Neuron (in vitro differentiated cells): Measurements from ENCODE around the gene HOXA10.

Experiments
- H2AFZ ChIP-seq: one replicate; pipeline ENCODE4 v1.6.1; 2013; ENCODE audit warnings: low read depth, mild to moderate bottlenecking, inconsistent platforms, low read length, moderate library complexity
- H3K27me3 ChIP-seq: one replicate; pipeline ENCODE4 v1.6.1; 2013; ENCODE audit warnings: low read length; ENCODE audit not compliant: insufficient read depth
- H3K36me3 ChIP-seq: one replicate; pipeline ENCODE4 v1.6.1; 2013; ENCODE audit warnings: low read length; ENCODE audit not compliant: insufficient read depth
- H3K4me1 ChIP-seq: one replicate; pipeline ENCODE4 v1.6.1; 2013; ENCODE audit warnings: low read length; ENCODE audit not compliant: insufficient read depth
- H3K4me3 ChIP-seq: 2 replicates; pipeline ENCODE4 v1.5.1; 2013; ENCODE audit warnings: mild to moderate bottlenecking, low read length, moderate library complexity
- H3K9me3 ChIP-seq: one replicate; pipeline ENCODE4 v1.6.1; 2013; ENCODE audit warnings: low read length

HOXA10 gene

GRCh38 chr7:27145165-27145913 is 28.8 kb downstream of the HOXA10 start:
- H3K27me3 ChIP-seq: peaks cover 99% of the 10 kb centered on the region
- H3K36me3 ChIP-seq: no peaks in the 10 kb centered on the region
- no peak overlapping the region for H3K4me3 ChIP-seq
- peaks cover 11% of the 10 kb centered on the region for H3K4me1 ChIP-seq
- H2AFZ ChIP-seq: no peak overlapping the region
- peaks cover 6% of the 10 kb centered on the region for H3K9me3 ChIP-seq

GRCh38 chr7:27144781-27145164 is 29.3 kb downstream of the HOXA10 start:
- Histone ChIP-seq H2AFZ (no peak overlapping the region), H3K4me3 (no peak overlapping the region), H3K9me3 (peaks cover 6% of the 10 kb centered on the region), H3K36me3 (no peaks in the 10 kb centered on the region), H3K27me3 (peaks cover 99% of the 10 kb centered on the region), H3K4me1 (peaks cover 12% of the 10 kb centered on the region)

- H3K9me3 ChIP-seq: peaks cover 6% of the 10 kb centered on the region
- peaks cover 13% of the 10 kb centered on the region for H3K4me1 ChIP-seq
- H3K36me3 ChIP-seq: no peaks in the 10 kb centered on the region
- no peak overlapping the region for H2AFZ ChIP-seq
- no peak overlapping the region for H3K4me3 ChIP-seq
- H3K27me3 ChIP-seq: peaks cover 99% of the 10 kb centered on the region
These were observed 30.0 kb downstream of the HOXA10 start for GRCh38 chr7:27143950-27144780.

- peak within 1 kb of the TSS; percentile 87 for H2AFZ ChIP-seq
- peaks cover 6% of the 10 kb centered on the region for H3K9me3 ChIP-seq
- peak within 1 kb of the TSS; percentile 33 for H3K4me3 ChIP-seq
- peaks cover 13% of the 10 kb centered on the region for H3K4me1 ChIP-seq
- H3K36me3 ChIP-seq: no peaks in the 10 kb centered on the region
- H3K27me3 ChIP-seq: peaks cover 99% of the 10 kb centered on the region
These were observed 30.8 kb downstream of the HOXA10 start, which contains the start of gene HOXA5 for GRCh38 chr7:27143023-27143949. TSS of gene HOXA5 (minus strand) at chr7:27143681. CDS start at chr7:27143607, 74 bp downstream.

GRCh38 chr7:27142580-27143022 is 31.5 kb downstream of the HOXA10 start:
- Histone ChIP-seq H2AFZ (peak overlapping the region; percentile 87), H3K4me1 (peaks cover 13% of the 10 kb centered on the region), H3K36me3 (no peaks in the 10 kb centered on the region), H3K27me3 (peaks cover 100% of the 10 kb centered on the region), H3K9me3 (peaks cover 6% of the 10 kb centered on the region), H3K4me3 (no peak overlapping the region)

- Histone ChIP-seq H3K27me3 (peaks cover 100% of the 10 kb centered on the region), H3K36me3 (no peaks in the 10 kb centered on the region), H3K9me3 (peaks cover 6% of the 10 kb centered on the region), H3K4me3 (no peak overlapping the region), H3K4me1 (peaks cover 13% of the 10 kb centered on the region), H2AFZ (no peak overlapping the region)
These were observed 32.1 kb downstream of the HOXA10 start for GRCh38 chr7:27141923-27142579.

GRCh38 chr7:27141137-27141922 is 32.8 kb downstream of the HOXA10 start:
- Histone ChIP-seq H3K4me1 (peaks cover 13% of the 10 kb centered on the region), H2AFZ (no peak overlapping the region), H3K4me3 (no peak overlapping the region), H3K27me3 (peaks cover 100% of the 10 kb centered on the region), H3K36me3 (no peaks in the 10 kb centered on the region), H3K9me3 (peaks cover 3% of the 10 kb centered on the region)

GRCh38 chr7:27140126-27140857 is 33.8 kb downstream of the HOXA10 start:
- Histone ChIP-seq H3K9me3 (peaks cover 3% of the 10 kb centered on the region), H3K4me1 (peaks cover 13% of the 10 kb centered on the region), H3K4me3 (no peak overlapping the region), H3K27me3 (peaks cover 100% of the 10 kb centered on the region), H2AFZ (peak overlapping the region; percentile 56), H3K36me3 (no peaks in the 10 kb centered on the region)

- Histone ChIP-seq H3K4me1 (peaks cover 13% of the 10 kb centered on the region), H3K27me3 (peaks cover 100% of the 10 kb centered on the region), H3K4me3 (peak overlapping the region; percentile 24)
These were observed 34.6 kb downstream of the HOXA10 start for GRCh38 chr7:27139334-27140125.

GRCh38 chr7:27138985-27139333 is 35.2 kb downstream of the HOXA10 start:
- H3K4me3 ChIP-seq: no peak overlapping the region
- no peaks in the 10 kb centered on the region for H3K36me3 ChIP-seq
- peaks cover 13% of the 10 kb centered on the region for H3K4me1 ChIP-seq
- no peak overlapping the region for H2AFZ ChIP-seq
- H3K9me3 ChIP-seq: peaks cover 3% of the 10 kb centered on the region
- H3K27me3 ChIP-seq: peaks cover 100% of the 10 kb centered on the region

More at GRCh38 chr7:27139334-27140125, 34.6 kb downstream of the HOXA10 start:
- Histone ChIP-seq H3K36me3 (no peaks in the 10 kb centered on the region), H3K9me3 (peaks cover 3% of the 10 kb centered on the region), H2AFZ (peak overlapping the region; percentile 56)

- Histone ChIP-seq H3K4me3 (no peak overlapping the region), H3K4me1 (peaks cover 12% of the 10 kb centered on the region), H3K27me3 (peaks cover 100% of the 10 kb centered on the region), H3K36me3 (no peaks in the 10 kb centered on the region), H2AFZ (no peak overlapping the region), H3K9me3 (peaks cover 3% of the 10 kb centered on the region)
These were observed 35.6 kb downstream of the HOXA10 start for GRCh38 chr7:27138472-27138871.
